Adrenal gland (tissue), 12 donors: ENCODE measurements around the gene RBM10. TPM values are rescaled to one million over a fixed set of nuclear protein-coding genes. Genes with fewer than 3 reads are reported as not detected.

Source experiments
- DNase-seq, 7 donors: peaks; one replicate each; pipeline ENCODE4 v3.0.0-alpha.2; 2019 to 2020
- H3K27ac ChIP-seq, 5 donors: fragments of 200-600 bp; sonication (generic) in 4 of 5; 1 replicate in 3 of 5; 2 replicates in 2 of 5; pipeline versions ENCODE4 v1.5.1 to v1.8.0; 2016 to 2020; ENCODE audit warnings: mild to moderate bottlenecking in 1 of 5
- H3K27me3 ChIP-seq: fragments of 200-600 bp; 2 replicates; pipeline ENCODE4 v1.8.0; 2021
- H3K36me3 ChIP-seq, 2 donors: fragments of 200-600 bp; replicated peaks in 1 of 2; 1 replicate in 1 of 2; 2 replicates in 1 of 2; pipeline versions ENCODE4 v1.5.1 to v1.8.0; 2018 to 2022
- H3K4me1 ChIP-seq, 2 donors: fragments of 200-600 bp; replicated peaks in 1 of 2; 1 replicate in 1 of 2; 2 replicates in 1 of 2; pipeline versions ENCODE4 v1.5.1 to v1.8.0; 2018 to 2021
- H3K4me3 ChIP-seq, 4 donors: fragments of 200-600 bp; sonication (generic) in 3 of 4; one replicate each; pipeline ENCODE4 v1.5.1; 2016 to 2018
- H3K9me3 ChIP-seq, 3 donors: fragments of 200-600 bp; sonication (generic) in 1 of 3; replicated peaks in 1 of 3; 1 replicate in 2 of 3; 2 replicates in 1 of 3; pipeline versions ENCODE4 v1.5.1 to v1.8.0; 2016 to 2021
- POLR2A ChIP-seq, 2 donors: fragments of 450-650 bp; IDR thresholded peaks; one replicate each; pipeline ENCODE4 v1.6.1; 2017; ENCODE audit warnings: antibody characterized with exemption in 2 of 2, mild to moderate bottlenecking in 2 of 2, moderate library complexity in 1 of 2
- WGBS, 4 donors: extraction: QIAGEN DNeasy Blood & Tissue Kit in 2 of 4; methylation state at CpG; one replicate each; pipeline versions ENCODE4 v1.1.5 to v1.1.7; 2013 to 2017; 5-methylcytosine and 5-hydroxymethylcytosine counted together
- intact Hi-C, 2 donors: fragments of 100-400 bp; cut with DNase I; formaldehyde crosslinking; loops; one replicate each; pipeline versions ENCODE4 v1.14.1 to v1.15.0; 2022 to 2023
- polyA plus RNA-seq, 3 donors: library from polyadenylated mRNA; stranded (reverse); fragments of 200-250 nt in 2 of 3; fragments of 350-450 nt in 1 of 3; fragmentation: Illumina TruSeq in 1 of 3; extraction: RNeasy Lipid Tissue Mini Kit (QIAGEN cat#74804) in 1 of 3; gene quantifications; one replicate each; pipeline ENCODE4 v1.2.3, GENCODE V29; 2013 to 2014
- total RNA-seq, 9 donors: library from RNA; depleted of rRNA in 4 of 9; stranded (reverse); fragments of >200 nt in 4 of 9; fragments of 120-200 nt in 1 of 9; fragmentation: NEBNext Ultra II Directional in 1 of 9; extraction: Animal tissue kit (Norgen Biotek cat#: 25700) in 1 of 9; gene quantifications; one replicate each; pipeline versions ENCODE4 v1.1.0 to v1.2.4, GENCODE V29; 2013 to 2023
- TF ChIP-seq, protein P1 (sequence below), 6 experiments: fragments of 450-650 bp in 4 of 6; fragments of 200-600 bp in 2 of 6; sonication (generic) in 1 of 6; IDR thresholded peaks; 1 replicate in 5 of 6; 2 replicates in 1 of 6; pipeline versions ENCODE4 v1.5.1 to v1.8.0; 2016 to 2021; ENCODE audit warnings: antibody characterized with exemption in 6 of 6, mild to moderate bottlenecking in 2 of 6, moderate library complexity in 1 of 6
- donor health status: healthy with polysubstance abuse.
- donor health status: Bipolar disorder and iron deficiency.
- donor health status: DM: yes; HTN: yes; CAD: no.
- donor health status: DM: no; HTN: no; CAD: no.
- donor health status: DM: no; HTN: no; CAD: no.
- donor health status: DM: yes; HTN: yes; CAD: no.

Gene RBM10
- total and polyA plus RNA-seq, 12 donors: 27.7 to 75.9 (median 37.5) TPM

DNA sequence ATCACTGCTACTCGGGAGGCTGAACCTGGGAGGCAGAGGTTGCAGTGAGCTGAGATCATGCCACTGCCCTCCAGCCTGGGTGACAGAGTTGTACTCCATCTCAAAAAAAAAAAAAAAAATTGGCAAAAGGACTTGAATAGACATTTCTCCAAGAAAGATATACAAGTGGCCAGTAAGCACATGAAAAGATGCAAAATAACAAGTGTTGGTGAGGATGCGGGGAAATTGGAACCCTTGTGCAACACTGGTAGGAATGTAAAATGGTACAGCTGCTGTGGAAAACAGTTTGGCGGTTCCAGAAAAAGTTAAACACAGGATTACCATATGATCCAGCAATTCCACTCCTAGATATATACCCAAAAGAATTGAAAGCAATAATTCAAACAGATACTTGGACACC, 19.4 kb downstream of the RBM10 start:
- 95 to 100% (median 97%) methylated on average over 3 of the region's 3 CpGs for WGBS, 4 donors
- intact Hi-C loops: no loop called here
- no peak for TF ChIP-seq POLR2A (IDR thresholded peaks at IDR 0.05)
- TF ChIP-seq, protein P1, sequence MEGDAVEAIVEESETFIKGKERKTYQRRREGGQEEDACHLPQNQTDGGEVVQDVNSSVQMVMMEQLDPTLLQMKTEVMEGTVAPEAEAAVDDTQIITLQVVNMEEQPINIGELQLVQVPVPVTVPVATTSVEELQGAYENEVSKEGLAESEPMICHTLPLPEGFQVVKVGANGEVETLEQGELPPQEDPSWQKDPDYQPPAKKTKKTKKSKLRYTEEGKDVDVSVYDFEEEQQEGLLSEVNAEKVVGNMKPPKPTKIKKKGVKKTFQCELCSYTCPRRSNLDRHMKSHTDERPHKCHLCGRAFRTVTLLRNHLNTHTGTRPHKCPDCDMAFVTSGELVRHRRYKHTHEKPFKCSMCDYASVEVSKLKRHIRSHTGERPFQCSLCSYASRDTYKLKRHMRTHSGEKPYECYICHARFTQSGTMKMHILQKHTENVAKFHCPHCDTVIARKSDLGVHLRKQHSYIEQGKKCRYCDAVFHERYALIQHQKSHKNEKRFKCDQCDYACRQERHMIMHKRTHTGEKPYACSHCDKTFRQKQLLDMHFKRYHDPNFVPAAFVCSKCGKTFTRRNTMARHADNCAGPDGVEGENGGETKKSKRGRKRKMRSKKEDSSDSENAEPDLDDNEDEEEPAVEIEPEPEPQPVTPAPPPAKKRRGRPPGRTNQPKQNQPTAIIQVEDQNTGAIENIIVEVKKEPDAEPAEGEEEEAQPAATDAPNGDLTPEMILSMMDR (IDR thresholded peaks at IDR 0.05): no peak

DNA sequence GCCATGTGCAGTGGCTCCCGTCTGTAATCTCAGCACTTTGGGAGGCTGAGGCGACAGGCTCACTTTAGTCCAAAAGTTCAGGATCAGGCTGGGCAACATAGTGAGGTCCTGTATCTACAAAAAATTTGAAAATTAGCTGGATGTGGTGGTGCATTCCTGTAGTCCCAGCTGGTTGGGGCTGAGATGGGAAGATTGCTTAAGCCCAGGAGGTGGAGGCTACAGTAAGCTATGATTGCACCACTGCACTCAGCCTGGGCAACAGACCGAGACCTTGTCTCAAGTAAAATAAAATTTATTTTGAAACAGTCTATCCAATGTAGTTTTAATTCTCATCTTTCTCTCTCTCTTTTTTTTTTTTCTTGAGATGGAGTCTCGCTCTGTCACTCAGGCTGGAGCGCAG, 21.1 kb downstream of the RBM10 start:
- intact Hi-C loops: no loop called here
- TF ChIP-seq, protein P1 (IDR thresholded peaks at IDR 0.05): no peak
- no peak for TF ChIP-seq POLR2A (IDR thresholded peaks at IDR 0.05)
- H3K36me3 ChIP-seq: peaks cover 0 to 18% of the 10 kb centered on the region in 2 donors
- no peaks in the 10 kb centered on the region for H3K4me1 ChIP-seq
- peaks cover 0 to 5% (median 0%) of the 10 kb centered on the region in 3 donors for H3K9me3 ChIP-seq
- WGBS, 4 donors: 83 to 94% (median 86%) methylated on average over 5 of the region's 5 CpGs
- peak in 4 of 7 donors; percentile 4 to 46 (median 30) for DNase-seq
- no peak overlapping the region for H3K4me3 ChIP-seq
- H3K27me3 ChIP-seq: no peaks in the 10 kb centered on the region
- no peak overlapping the region for H3K27ac ChIP-seq

More for the DNA sequence above, 19.4 kb downstream of the RBM10 start:
- peak in 1 of 7 donors; percentile 3 for DNase-seq
- Histone ChIP-seq H3K4me1 (no peaks in the 10 kb centered on the region), H3K36me3 (peaks cover 0 to 8% of the 10 kb centered on the region in 2 donors), H3K9me3 (peaks cover 0 to 5% (median 0%) of the 10 kb centered on the region in 3 donors), H3K27ac (no peak overlapping the region), H3K4me3 (no peak overlapping the region), H3K27me3 (no peaks in the 10 kb centered on the region)

DNA sequence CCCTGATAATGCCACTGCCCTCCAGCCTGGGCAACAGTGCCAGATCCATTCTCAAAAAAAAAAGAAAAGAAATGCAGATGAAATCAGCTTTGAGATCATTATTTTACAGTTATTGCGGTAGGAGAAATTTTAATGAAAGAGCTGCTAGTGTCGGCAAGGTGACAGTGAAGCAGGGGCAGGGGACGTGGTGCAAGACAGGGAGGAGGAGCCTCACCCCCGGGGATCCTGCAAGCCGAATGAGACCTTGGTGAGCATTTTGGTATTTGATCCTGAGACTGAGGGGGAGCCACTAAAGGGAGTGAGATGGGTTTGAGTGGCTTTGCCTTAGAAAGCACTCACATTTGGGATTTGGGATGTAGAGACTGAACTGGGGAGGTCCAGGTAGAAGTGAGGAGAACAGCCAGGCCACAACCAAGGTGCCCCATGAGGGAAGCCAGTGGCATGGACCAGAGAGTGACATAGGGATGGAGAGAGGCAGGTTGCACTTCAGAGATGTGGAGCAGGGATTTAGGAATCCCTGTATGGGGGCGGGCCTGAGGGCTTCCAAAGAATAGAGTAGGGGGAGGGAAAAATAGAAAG, 23.6 kb downstream of the RBM10 start:
- WGBS, 4 donors: 73 to 89% (median 81%) methylated on average over 6 of the region's 6 CpGs
- Histone ChIP-seq H3K4me1 (no peaks in the 10 kb centered on the region), H3K9me3 (peaks cover 0 to 5% (median 0%) of the 10 kb centered on the region in 3 donors), H3K36me3 (peaks cover 0 to 14% of the 10 kb centered on the region in 2 donors), H3K4me3 (no peak overlapping the region), H3K27ac (no peak overlapping the region), H3K27me3 (peaks cover 6% of the 10 kb centered on the region)
- TF ChIP-seq POLR2A (IDR thresholded peaks at IDR 0.05): no peak
- TF ChIP-seq, protein P1 (IDR thresholded peaks at IDR 0.05): no peak
- DNase-seq: peak in 3 of 7 donors; percentile 4 to 18 (median 6)
- intact Hi-C loops: no loop called here

DNA sequence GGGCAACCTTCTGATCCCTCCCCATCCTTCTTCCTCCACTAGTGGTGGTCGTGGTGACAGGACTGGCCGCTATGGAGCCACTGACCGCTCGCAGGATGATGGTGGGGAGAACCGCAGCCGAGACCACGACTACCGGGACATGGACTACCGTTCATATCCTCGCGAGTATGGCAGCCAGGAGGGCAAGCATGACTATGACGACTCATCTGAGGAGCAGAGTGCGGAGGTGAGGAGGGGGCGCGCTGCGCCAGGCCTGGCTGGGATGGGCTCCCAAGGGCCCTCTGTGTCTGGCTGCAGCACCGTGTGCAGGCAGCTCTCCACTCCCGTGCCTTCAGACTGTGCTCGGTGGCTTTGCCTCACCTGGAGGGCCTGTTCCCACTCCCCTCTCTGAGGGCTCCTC, 24.3 kb downstream of the RBM10 start:
- intact Hi-C loops: no loop called here
- H3K4me3 ChIP-seq: no peak overlapping the region
- H3K27ac ChIP-seq: no peak overlapping the region
- H3K4me1 ChIP-seq: no peaks in the 10 kb centered on the region
- H3K27me3 ChIP-seq: peaks cover 6% of the 10 kb centered on the region
- peaks cover 0 to 17% of the 10 kb centered on the region in 2 donors for H3K36me3 ChIP-seq
- peak in 2 of 7 donors; percentile 11 to 34 for DNase-seq
- peaks cover 0 to 5% (median 0%) of the 10 kb centered on the region in 3 donors for H3K9me3 ChIP-seq
- WGBS, 4 donors: 90 to 95% (median 92%) methylated on average over 13 to 19 of the region's 19 CpGs
- TF ChIP-seq, protein P1 (IDR thresholded peaks at IDR 0.05): no peak
- TF ChIP-seq POLR2A (IDR thresholded peaks at IDR 0.05): no peak
